ENCODE measurements around the gene NRG2. TPM values are rescaled to one million over a fixed set of nuclear protein-coding genes. Genes with fewer than 3 reads are reported as not detected.

NRG2 gene
- total and polyA plus RNA-seq, 8 donors = 1.2 to 5.2 (median 3.0) TPM

DNA sequence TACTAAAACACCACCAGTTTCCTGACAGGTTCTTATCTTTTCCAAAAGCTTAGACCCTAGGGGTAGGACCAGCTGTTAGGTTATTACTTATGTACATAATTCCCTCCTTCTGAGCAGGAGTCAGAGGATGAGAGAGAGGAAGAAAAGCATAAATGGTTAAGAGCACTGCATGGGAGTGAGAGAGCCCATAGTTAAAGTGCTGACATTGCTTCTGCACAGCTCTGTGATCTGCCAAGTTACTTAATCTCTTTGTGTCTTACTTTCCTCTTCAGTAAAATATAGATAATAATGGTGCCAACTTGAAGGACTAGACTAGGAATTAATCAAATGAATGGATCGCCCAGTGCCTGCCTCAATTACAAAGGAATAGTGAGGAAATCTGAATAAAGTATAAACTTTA lies 66.4 kb downstream of the NRG2 start:
- Histone ChIP-seq H3K27ac (no peak overlapping the region), H3K9me3 (no peaks in the 10 kb centered on the region), H3K27me3 (no peaks in the 10 kb centered on the region), H3K4me1 (peaks cover 0 to under 1% (median 0%) of the 10 kb centered on the region in 3 donors), H3K4me3 (no peak overlapping the region), H3K36me3 (no peaks in the 10 kb centered on the region)
- 49 to 63% methylated on average over 1 of the region's 1 CpG for WGBS, 2 donors
- ATAC-seq (no peak), DNase-seq (no peak), FAIRE-seq (no peak)
- TF ChIP-seq CTCF (IDR thresholded peaks at IDR 0.05) = no peak
- intact Hi-C loops (cut with DNase I) = no loop called here

GRCh38 chr5:139975942-139976341 lies 67.2 kb downstream of the NRG2 start:
- DNase-seq = no peak
- H3K27ac ChIP-seq = no peak overlapping the region
- no peak overlapping the region for H3K4me3 ChIP-seq
- FAIRE-seq = no peak
- no peaks in the 10 kb centered on the region for H3K9me3 ChIP-seq
- no peak for TF ChIP-seq CTCF (IDR thresholded peaks at IDR 0.05)
- no peaks in the 10 kb centered on the region for H3K36me3 ChIP-seq
- peak in 2 of 4 donors; percentile 36 to 54 for ATAC-seq
- peaks cover 0 to 5% (median 0%) of the 10 kb centered on the region in 3 donors for H3K4me1 ChIP-seq
- no peaks in the 10 kb centered on the region for H3K27me3 ChIP-seq
- intact Hi-C loops (cut with DNase I) = no loop called here
- WGBS, 2 donors = 55 to 78% methylated on average over 1 of the region's 1 CpG

GRCh38 chr5:139975306-139975705 lies 67.8 kb downstream of the NRG2 start:
- Histone ChIP-seq H3K27me3 (no peaks in the 10 kb centered on the region), H3K4me3 (no peak overlapping the region), H3K9me3 (no peaks in the 10 kb centered on the region), H3K36me3 (no peaks in the 10 kb centered on the region), H3K27ac (no peak overlapping the region), H3K4me1 (peaks cover 0 to 5% (median 0%) of the 10 kb centered on the region in 3 donors)
- intact Hi-C loops (cut with DNase I) = no loop called here
- ATAC-seq (peak in 2 of 4 donors; percentile 44 to 63), FAIRE-seq (no peak), DNase-seq (no peak)
- TF ChIP-seq CTCF (IDR thresholded peaks at IDR 0.05) = no peak
- 95 to 96% methylated on average over 3 of the region's 3 CpGs for WGBS, 2 donors

DNA sequence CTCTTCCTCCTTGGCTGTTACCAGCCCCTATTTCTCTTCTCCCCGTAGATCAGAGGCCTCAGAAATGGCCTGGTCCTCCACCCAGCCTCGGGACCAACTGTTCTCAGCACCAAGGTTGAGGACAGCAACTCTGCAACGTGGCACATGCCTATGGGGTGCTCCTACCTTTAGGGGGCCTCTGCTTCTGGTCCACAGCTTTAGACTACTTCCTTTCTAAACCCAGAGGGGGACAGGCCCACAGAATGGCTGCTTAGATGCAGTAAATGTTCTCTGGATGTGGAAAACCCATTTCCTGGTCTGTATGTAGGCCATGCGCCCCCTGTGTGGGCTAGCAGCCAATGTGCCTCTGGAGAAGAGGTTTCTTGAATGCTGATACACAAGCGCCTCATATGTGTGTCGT lies 68.4 kb downstream of the NRG2 start:
- FAIRE-seq (no peak), DNase-seq (no peak), ATAC-seq (peak in 1 of 4 donors; percentile 24)
- Histone ChIP-seq H3K9me3 (no peaks in the 10 kb centered on the region), H3K36me3 (no peaks in the 10 kb centered on the region), H3K27me3 (no peaks in the 10 kb centered on the region), H3K4me3 (no peak overlapping the region), H3K4me1 (peaks cover 0 to 5% (median 0%) of the 10 kb centered on the region in 3 donors), H3K27ac (no peak overlapping the region)
- WGBS, 2 donors = 80 to 83% methylated on average over 6 of the region's 6 CpGs
- intact Hi-C loops (cut with DNase I) = no loop called here
- no peak for TF ChIP-seq CTCF (IDR thresholded peaks at IDR 0.05)

GRCh38 chr5:139971202-139971725 lies 71.8 kb downstream of the NRG2 start:
- WGBS, 2 donors = 73 to 79% methylated on average over 4 of the region's 4 CpGs
- H3K27ac ChIP-seq = no peak overlapping the region
- ATAC-seq = no peak
- no peaks in the 10 kb centered on the region for H3K9me3 ChIP-seq
- no peaks in the 10 kb centered on the region for H3K27me3 ChIP-seq
- no peak for DNase-seq
- H3K36me3 ChIP-seq = no peaks in the 10 kb centered on the region
- no peak for TF ChIP-seq CTCF (IDR thresholded peaks at IDR 0.05)
- no peak for FAIRE-seq
- intact Hi-C loops (cut with DNase I) = no loop called here
- H3K4me3 ChIP-seq = no peak overlapping the region
- H3K4me1 ChIP-seq = peaks cover 0 to 8% (median 3%) of the 10 kb centered on the region in 3 donors

Measured in pancreas (tissue), 10 donors.